ENCODE measurements around the gene IL16.

IL16 gene

DNA sequence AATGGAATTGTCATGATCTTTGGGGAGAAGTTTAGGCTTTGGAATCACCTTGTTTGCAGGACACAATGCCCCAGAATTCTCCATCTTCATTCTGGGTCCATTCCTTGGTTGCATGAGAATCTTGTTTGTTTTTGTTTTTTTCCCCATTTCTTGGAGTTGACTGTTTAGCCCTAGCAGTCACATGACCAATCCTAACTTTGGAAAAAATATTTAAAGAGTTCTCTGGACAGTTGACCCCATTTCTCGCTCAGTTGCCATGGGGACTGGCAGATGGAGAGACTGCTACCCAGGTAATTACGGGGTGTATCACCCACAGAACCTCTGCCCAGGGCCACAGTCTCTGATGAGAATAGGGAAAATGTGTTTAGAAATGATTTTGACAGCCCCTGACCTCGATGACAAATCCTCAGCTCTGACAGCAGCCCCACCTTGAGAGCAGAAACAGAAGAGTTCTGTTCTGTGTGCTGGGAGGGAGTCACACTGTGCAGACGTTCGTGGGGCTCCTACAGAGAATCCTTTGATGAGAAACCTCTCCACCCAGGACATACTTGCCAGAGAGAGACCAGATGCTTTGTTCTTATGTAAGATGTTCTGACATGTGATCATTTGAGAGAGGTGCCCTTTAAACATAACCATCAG lies 57.7 kb downstream of the IL16 start:
- Histone ChIP-seq H3K36me3 (no peaks in the 10 kb centered on the region), H3K4me1 (no peaks in the 10 kb centered on the region), H3K27me3 (no peaks in the 10 kb centered on the region; the same call in none of the 2 replicates), H3K4me3 (ENCODE audit: low read depth, low read length) (no peak overlapping the region), H3K9me3 (no peaks in the 10 kb centered on the region; the same call in 1 of the 2 replicates)
- no peak for DNase-seq
- TF ChIP-seq, protein P1, sequence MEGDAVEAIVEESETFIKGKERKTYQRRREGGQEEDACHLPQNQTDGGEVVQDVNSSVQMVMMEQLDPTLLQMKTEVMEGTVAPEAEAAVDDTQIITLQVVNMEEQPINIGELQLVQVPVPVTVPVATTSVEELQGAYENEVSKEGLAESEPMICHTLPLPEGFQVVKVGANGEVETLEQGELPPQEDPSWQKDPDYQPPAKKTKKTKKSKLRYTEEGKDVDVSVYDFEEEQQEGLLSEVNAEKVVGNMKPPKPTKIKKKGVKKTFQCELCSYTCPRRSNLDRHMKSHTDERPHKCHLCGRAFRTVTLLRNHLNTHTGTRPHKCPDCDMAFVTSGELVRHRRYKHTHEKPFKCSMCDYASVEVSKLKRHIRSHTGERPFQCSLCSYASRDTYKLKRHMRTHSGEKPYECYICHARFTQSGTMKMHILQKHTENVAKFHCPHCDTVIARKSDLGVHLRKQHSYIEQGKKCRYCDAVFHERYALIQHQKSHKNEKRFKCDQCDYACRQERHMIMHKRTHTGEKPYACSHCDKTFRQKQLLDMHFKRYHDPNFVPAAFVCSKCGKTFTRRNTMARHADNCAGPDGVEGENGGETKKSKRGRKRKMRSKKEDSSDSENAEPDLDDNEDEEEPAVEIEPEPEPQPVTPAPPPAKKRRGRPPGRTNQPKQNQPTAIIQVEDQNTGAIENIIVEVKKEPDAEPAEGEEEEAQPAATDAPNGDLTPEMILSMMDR (IDR thresholded peaks at IDR 0.05; ENCODE audit: low read depth, low read length), result no peak

DNA sequence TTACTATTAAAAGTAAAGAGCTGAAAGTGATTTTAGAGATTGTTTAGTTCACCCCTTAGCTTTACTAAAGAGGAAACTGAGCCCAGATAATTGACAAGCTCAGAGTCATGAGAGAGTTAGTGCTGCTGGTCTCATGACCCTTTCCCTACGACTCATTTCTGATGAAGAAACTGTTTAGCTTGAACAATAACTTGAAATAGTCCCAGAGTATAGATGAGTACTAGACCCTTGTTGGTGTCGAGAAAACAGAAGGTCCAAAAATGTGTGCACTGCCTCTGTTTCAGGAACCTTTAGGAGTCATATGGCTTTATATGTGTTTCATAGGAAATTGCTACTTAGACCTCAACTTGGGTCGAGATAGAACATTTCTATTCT lies 58.2 kb downstream of the IL16 start:
- no peaks in the 10 kb centered on the region for H3K36me3 ChIP-seq
- no peak for DNase-seq
- TF ChIP-seq, protein P1 (IDR thresholded peaks at IDR 0.05; ENCODE audit: low read depth, low read length), result no peak

DNA sequence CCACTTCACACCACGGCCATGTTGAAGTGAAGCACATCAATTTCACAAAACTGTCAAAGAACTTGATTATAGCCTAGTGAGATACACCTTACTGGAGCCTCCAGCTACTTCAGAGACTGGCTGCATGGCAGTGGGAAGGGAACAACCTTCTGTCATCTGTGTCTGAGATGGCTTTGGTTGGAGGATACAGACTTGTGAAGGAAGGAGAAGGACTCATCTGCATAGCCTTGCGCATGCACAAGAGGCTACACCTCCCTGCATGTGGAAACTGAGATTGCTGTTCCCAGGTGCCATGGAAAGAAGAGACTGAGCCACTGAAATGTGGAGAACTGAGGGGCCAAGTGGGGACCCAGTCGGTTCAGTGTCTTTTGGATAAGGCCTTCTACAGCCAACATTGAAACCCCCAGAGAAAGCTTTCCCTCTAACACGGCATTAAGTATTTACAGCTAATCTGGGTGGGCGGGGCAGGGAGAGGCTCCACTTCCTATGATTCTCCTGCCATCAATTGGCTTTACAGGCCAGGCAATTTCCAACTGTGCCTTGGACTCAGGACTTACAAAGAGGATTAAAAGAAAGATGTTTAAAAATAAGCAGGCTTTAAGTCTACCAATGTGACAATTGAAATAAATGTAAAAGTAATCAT lies 58.8 kb downstream of the IL16 start:
- H3K4me3 ChIP-seq (ENCODE audit: low read depth, low read length), result no peak overlapping the region
- H3K9me3 ChIP-seq, result no peaks in the 10 kb centered on the region
- H3K36me3 ChIP-seq, result no peaks in the 10 kb centered on the region
- TF ChIP-seq, protein P1 (IDR thresholded peaks at IDR 0.05; ENCODE audit: low read depth, low read length), result no peak
- no peak for DNase-seq
- no peaks in the 10 kb centered on the region for H3K4me1 ChIP-seq
- H3K27me3 ChIP-seq, result no peaks in the 10 kb centered on the region; the same call in none of the 2 replicates

More for the DNA sequence above, 58.2 kb downstream of the IL16 start:
- Histone ChIP-seq H3K4me3 (ENCODE audit: low read depth, low read length) (no peak overlapping the region), H3K9me3 (no peaks in the 10 kb centered on the region; the same call in 1 of the 2 replicates), H3K27me3 (no peaks in the 10 kb centered on the region; the same call in none of the 2 replicates), H3K4me1 (no peaks in the 10 kb centered on the region)

DNA sequence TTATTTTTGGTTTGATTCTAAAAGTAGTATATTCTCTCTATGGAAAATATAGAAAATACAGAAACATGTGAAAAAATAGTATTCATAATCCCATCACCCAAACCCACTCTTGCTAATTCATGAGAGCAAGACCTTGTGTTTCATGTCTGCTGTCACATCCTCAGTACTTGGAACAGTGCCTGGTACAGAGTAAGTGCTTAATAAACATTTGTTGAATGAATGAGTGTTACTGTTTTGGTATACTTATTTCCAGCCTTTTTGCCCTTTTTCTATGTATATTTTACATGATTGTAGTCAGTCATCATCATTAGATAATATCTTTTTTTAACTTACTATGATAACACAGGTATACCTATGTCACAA lies 59.3 kb downstream of the IL16 start:
- H3K27me3 ChIP-seq, result no peaks in the 10 kb centered on the region; the same call in none of the 2 replicates
- no peaks in the 10 kb centered on the region for H3K36me3 ChIP-seq
- DNase-seq, result no peak
- no peak overlapping the region for H3K4me3 ChIP-seq (ENCODE audit: low read depth, low read length)
- TF ChIP-seq, protein P1 (IDR thresholded peaks at IDR 0.05; ENCODE audit: low read depth, low read length), result no peak
- H3K9me3 ChIP-seq, result no peaks in the 10 kb centered on the region
- no peaks in the 10 kb centered on the region for H3K4me1 ChIP-seq

DNA sequence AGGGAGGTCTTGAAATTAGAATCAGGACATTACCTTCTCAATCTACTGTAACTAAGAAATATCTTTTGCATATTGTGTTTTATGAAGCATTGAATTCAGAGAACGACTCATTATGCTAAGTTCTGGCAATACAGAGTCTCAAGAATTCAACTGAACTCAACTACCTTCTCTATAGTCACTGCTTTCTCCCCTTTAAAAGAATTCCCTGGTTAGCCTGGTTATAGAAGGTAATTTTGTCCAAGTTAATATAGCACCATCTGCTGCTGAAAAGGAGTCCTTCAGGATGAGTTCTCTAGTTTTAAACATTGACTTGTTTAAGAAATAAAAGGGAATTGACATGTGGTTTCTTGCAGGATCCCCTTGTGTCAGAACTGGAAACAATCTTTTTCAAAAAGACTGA lies 60.2 kb downstream of the IL16 start:
- TF ChIP-seq, protein P1 (IDR thresholded peaks at IDR 0.05; ENCODE audit: low read depth, low read length), result no peak
- H3K36me3 ChIP-seq, result no peaks in the 10 kb centered on the region
- H3K9me3 ChIP-seq, result no peaks in the 10 kb centered on the region
- H3K27me3 ChIP-seq, result no peaks in the 10 kb centered on the region; the same call in none of the 2 replicates
- H3K4me3 ChIP-seq (ENCODE audit: low read depth, low read length), result no peak overlapping the region
- no peaks in the 10 kb centered on the region for H3K4me1 ChIP-seq
- no peak for DNase-seq

DNA sequence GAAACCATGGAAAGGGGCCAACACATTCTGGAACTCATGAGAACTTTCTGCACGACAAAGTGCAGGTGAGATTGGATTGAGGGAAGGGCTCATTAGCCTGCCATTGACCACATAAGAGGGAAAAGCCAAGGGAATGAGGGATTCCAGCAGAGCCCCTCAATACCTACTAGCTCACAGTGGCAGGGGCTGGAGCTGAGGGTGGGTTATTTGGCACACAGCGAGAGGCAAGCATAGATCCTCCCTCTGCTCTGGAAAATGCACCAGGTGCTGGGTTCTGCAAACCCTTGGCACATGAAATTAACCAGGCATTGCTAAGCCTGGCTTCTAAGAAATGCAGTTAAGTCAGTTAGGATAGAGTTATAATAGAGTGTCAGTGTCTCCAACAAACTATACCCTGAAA lies 60.8 kb downstream of the IL16 start:
- Histone ChIP-seq H3K36me3 (no peaks in the 10 kb centered on the region), H3K4me3 (ENCODE audit: low read depth, low read length) (no peak overlapping the region), H3K4me1 (no peaks in the 10 kb centered on the region), H3K9me3 (no peaks in the 10 kb centered on the region), H3K27me3 (no peaks in the 10 kb centered on the region; the same call in none of the 2 replicates)
- no peak for DNase-seq
- TF ChIP-seq, protein P1 (IDR thresholded peaks at IDR 0.05; ENCODE audit: low read depth, low read length), result no peak
